ENCODE data around the gene WDFY2.

- TF ChIP-seq CTCF (IDR thresholded peaks at IDR 0.05) (no peak), POLR2A (IDR thresholded peaks at IDR 0.05) (no peak)
Observed at GRCh38 chr13:51673165-51673564, 88.9 kb downstream of the WDFY2 start.
